Stimulated activated CD4-positive, alpha-beta T cell treated with anti-CD3 and anti-CD28 coated beads, TNF-alpha, amount 100 ng/mL, for 4 hours (primary cell): ENCODE data around the gene ZNF366.

Experiments used
- DNase-seq, 3 experiments: peaks; one replicate each; pipeline ENCODE4 v3.0.0-alpha.2; 2020; ENCODE audit warnings: low read depth in 3 of 3

The ZNF366 gene

DNA sequence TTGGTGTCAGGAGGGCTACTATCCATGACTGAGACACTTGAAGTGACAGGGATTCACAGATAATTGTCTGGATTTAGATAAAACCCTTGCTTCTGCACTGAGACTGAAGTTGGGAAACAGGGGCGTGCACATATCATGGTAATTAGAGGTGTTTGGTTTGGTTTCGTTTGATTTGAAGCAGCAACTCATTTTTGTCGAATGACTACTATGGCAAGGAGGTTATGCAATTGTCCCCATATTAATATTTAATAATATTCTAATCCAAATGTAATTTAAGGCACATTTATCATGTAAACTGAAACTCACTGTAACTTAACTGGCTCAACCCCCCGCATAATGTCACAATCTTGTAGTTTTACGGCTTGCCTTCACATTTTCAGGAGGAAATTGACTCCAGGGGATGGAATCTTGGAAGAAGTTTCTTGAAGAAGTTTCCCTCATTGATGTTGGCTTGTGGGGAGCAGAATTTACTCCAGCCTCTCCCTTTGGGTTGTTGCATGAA lies 12.5 kb downstream of the ZNF366 start:
- DNase-seq = no peak

DNA sequence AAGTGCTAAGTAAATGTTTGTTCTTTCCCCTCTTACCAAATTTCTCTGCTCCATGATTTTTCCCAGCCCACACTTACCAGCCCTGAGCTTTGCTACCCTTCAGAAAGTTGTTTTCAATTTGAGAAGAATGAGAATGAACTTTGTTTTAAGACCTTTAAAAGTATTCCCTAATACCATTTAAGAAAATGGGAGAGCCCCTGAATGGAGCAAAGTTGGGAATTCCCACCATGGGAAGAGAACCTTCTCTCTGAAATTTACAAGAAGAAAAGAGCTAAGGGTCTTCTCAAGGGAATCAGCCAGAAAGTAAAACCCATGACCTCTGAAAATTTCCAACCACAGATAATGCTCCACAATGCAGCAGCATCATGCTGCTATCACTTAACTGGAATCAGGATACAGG lies 17.7 kb downstream of the ZNF366 start:
- no peak for DNase-seq

DNA sequence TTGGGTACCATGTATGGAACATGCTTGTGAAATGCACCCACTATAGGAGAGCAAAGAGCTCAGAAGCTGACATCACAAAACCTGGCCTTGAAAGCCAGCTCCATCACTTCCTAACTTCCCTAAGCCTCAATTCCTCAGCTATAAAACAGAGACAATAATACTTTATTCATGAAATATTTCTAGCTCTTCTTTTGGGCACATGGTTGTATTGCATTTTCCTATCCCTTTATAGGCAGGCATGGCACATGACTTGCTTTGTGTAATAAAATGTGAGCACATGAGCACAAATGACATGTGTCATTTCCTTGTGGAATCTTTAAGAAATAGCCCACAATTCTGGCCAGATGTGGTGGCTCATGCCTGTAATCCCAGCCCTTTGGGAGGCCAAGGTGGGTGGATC lies 18.5 kb downstream of the ZNF366 start:
- no peak for DNase-seq

DNA sequence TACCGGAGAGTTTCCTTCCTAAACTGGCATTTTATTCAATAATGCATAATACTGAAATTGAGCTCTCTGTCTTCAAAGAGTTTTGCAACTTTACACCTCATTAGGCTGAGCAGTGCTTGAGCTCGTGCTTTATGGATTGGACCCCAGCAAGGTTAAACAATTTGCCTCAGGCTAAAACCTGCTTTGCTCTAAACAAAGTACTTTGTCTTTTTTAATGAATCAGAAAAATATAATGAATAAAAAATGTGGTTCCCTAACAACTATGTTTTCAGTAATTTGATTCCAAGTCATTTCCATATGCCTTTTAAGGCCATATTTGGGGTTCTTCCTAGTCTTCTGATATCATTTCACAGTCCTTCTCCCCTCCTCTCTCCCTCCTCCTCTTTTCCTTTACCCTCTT lies 20.0 kb downstream of the ZNF366 start:
- DNase-seq = no peak

DNA sequence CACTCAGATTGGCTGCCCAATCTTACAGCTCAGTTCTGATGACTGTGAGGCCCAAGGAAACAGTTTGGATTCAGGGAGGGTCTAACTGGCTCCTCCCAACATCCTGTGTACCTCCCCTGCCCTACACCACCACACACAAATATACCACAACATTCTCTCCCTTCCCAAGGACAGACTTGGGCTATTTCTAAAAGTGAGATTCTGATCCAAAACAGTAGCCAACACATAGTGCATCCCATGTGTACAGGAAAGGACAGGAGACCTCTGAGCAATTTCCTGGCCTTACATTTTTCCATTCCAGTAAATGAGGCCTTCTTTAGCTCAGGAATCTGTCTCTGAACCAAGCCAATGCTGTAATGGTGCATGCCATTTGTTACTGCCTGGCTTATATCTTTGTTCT lies 20.8 kb downstream of the ZNF366 start:
- DNase-seq = no peak

DNA sequence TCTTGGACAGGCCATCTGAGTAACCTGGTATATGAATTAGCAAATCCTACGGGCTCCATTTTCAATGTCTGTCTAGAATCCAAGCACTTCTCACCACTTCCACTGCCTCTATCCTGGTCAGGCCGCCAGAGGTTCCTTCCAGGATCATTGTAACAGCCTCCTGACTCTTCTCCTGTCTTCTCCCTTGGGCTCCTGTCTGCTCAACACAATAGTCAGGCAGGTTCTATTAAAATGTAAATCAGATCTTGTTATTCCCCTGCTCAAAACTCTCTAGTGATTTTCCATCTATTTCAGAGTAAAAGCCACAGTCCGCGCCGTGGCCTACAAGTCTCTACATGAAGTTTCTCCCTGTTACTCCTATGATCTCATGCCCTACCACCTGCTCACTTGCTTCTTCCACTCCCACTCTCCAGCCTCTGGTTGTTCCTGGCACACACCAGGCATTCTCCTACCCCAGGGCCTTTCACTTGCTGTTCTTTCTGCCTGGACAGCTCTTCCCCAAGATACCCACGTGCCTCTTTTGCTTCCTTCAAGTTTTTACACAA lies 21.7 kb downstream of the ZNF366 start:
- DNase-seq = no peak

DNA sequence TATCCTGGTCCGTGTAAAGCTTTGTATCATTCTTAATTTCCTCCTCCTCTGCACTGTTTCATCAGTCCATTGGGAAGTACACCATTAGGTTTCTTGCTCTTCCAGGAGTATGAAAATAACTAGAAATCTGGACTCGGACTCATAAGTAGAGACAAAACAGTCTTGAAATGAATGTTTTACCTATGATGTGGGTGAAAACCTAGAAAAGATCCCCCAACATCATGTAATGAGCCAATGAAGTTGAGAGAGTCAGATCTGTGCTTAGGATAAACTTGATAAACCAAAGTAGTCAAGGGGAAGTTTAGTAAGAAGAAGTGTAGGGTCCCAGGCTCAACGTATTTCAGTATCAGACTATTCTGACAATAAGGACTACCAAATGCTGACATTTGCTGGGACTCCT lies 25.2 kb downstream of the ZNF366 start:
- no peak for DNase-seq

DNA sequence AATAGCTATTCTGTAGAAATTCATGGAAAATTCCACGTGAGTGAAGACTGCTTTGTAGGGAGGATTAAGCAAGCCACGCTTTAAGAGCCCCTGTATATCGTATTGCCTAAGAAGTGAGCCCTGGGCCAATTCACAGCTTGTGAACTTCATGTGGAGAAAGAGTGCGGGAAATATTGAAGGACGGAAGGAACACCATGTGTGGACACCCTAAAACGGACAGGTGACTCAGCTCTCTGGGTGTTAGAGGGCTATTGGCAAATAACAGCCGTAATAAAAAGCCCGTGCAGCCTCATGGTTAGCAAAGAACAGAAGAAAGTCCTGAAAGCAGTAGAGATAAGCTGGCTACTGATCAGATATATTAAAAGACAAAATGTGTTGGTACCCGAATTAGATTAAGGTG lies 26.4 kb downstream of the ZNF366 start:
- DNase-seq = no peak

DNA sequence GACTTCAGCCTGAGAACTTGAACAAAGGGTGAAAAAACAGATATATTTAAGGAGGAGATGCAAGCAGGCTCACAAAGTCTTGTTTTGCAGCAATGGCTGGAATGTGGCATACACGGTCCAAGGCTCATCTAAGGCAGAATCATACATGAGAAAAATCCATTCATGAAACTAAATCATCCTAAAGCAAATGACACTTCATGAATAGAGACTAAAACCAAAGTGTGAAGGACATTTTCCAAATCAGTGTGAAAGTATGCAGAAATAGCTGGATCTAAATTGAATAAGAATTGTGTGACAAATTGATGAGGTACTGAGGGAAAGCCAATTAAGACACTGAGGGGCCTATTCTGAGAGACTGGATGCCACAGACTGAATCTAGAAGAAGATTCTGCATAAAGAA lies 27.3 kb downstream of the ZNF366 start:
- DNase-seq = no peak

DNA sequence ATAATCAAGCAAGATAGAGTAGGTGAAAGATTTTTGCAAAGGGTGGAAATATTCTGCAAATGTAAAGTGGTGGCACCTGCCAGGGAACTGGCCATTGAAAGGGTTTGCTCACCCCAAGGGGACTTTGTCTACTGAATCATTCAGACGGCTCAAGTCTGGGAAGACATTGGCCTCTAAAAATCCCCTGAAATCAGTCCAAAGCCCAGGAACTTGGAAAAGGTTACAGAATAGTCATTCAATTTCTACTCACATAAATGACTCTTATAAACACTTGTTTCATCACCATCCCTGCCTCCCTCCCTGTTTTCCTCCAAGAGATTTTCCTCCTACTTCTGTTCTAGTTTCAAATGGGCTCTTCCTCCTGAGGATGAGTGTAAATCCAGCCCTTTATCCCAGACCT lies 28.5 kb downstream of the ZNF366 start:
- DNase-seq = no peak

DNA sequence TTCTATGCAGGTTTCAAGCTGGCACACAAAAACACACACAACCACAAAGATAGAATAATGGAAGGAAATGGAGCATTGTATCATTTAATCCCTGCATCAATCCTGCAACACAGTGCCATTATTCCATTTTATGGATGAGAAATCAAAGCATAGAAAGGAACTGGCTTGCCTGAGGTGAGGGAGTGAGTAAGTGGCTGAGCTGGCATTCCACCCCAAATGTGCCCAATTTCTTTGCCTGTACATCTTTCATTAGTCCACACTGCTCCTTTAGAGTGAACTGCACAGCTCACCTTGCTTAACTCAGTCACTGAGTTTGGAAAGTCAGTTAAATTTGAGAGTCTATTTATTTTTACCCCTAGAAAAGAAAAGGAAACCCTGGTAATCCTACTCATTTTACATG lies 28.9 kb downstream of the ZNF366 start:
- DNase-seq = no peak

DNA sequence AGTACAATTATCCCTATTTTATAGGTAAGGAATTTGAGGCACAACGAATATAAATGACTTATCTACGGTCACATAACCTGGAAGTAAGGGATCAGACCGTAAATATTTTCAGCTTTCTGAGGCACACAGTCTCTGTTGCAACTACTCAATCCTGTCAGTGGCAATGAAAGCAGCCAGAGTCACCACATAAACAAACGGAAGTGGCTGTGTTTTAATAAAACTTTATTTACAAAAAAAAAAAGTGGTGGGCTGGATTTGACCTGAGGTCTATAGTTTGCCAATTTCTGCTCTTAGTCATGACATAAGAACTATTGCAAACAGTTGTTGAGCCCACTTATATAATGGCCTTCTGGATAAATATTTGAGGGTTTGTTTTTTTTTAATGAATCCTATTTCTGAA lies 29.6 kb downstream of the ZNF366 start:
- no peak for DNase-seq

DNA sequence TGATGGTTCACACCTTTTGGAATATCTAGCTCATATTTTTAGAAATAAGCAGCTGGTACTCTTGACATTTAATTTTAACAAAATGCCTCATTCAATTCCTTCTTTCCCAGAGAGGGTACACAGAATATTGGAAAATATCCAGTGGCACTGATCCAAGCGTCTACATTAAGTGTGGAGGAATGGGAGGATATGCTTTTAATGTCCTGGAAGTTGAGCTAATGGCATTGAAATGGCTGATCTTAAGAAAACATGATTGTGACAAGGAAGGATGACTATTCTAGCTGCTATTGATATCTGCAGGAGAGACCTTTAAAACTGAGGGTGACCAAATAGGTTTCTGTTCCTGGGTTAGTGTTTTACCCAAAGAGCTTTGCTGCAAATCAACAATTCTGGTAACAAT lies 30.0 kb downstream of the ZNF366 start:
- no peak for DNase-seq

DNA sequence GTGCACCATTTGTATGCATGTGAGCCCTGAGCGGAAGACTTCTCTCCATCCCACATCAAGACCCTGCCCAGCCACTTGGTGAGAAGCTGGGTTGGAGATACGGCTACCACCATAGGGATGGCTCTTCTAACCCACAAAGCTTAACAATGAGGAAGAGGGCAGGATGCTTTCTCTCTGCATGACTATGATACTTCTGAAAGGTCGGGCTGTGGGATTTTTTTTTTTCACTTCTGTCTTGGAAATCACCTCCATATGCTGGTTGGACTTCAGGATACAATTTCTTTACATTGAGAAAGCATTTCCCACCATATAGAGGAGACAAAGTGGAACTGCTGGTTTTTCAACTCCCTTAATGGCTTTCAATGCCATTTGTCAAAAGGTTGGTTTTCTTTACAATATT lies 30.5 kb downstream of the ZNF366 start:
- DNase-seq = no peak

DNA sequence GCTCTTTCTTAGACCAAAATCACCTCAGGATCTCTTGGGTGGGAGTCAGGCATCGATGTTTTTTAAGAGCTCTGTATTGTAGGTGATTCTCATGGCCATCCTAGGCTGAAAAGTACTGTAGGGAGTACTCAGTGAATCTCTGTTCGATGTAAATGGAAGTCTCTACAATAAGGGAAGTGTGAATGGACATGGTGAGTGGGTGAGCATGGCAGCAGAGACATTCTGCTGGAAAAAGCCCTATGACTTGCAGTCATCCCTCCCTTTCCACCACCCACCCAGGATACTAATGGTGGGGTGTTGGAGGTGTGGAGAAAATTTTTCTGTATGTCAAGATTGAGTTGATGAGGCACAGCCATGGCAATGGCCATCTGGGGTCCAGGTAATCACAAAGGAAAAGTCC lies 30.9 kb downstream of the ZNF366 start:
- DNase-seq = no peak

DNA sequence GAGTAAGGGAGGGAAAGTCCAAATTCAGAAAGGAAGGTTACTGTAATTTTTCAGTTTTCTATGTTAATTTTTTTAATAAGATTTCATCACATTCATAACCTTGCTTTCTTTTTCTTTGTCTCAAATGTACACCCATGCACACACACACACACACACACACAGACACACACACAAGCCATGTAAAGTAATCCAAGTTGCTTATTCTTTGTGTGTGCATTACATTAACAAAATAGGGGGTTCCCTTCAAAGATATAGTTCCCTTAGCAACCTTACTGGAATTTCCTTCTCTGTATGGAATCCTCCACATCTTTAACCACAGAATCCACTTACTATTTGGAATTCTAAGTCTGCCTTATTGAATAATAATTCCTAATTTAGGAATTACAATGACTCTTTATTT lies 32.7 kb downstream of the ZNF366 start:
- DNase-seq = no peak

DNA sequence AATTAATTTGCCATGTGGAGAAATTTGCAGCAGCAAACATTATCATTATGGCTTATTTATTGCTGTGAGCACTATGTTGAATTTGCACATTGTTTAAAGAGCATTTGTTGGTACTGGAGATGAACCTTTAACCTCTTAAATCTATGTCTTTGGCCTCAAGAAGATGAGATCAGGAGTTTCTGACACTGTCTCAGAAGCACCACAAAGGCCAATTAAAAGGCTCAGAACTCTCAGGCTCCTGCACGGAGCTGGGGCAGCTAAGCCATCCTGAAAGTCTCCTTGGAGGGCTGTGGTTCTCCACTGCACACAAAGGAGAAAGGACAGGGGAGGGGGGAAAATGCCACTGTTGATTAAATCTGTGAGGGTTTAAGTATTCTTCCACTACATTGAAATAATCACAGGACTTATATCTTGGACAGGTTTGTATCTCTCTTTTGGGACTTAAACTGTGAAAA lies 33.1 kb downstream of the ZNF366 start:
- no peak for DNase-seq

DNA sequence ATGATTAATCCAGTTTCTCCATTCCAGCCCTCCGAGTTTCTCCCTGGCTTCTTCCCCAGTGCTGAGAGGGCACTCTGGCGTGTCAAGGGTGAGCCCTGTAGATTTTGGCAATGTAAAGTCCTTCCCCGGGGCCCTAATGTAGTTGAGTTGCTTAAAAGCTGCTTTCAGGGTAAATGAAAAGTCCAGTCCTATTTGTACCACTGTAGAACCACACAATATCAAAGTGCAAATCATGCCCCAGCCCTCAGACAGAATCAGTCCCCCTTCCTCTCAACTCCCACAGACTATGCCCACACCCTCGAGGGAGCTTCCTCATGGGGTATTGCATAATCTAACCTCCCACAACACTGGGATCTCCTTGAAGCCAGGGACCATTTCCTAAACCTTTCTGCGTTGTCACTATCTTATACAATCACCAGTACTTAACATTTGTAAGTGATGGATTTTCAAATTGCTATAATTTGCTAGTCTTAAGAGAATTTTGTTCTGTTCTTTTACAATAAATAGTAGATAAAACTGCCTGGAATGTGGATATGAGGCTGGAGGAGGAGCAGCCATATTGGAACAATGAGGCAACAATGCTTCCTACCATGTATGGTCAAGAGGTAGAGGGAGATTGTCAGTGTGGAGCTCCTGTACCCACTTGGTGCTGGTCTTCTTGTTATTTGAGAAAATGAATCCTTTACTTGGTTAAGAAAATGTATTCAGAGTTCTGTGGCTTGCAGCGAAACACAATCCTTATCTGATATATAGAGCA lies 34.4 kb downstream of the ZNF366 start:
- DNase-seq = no peak

DNA sequence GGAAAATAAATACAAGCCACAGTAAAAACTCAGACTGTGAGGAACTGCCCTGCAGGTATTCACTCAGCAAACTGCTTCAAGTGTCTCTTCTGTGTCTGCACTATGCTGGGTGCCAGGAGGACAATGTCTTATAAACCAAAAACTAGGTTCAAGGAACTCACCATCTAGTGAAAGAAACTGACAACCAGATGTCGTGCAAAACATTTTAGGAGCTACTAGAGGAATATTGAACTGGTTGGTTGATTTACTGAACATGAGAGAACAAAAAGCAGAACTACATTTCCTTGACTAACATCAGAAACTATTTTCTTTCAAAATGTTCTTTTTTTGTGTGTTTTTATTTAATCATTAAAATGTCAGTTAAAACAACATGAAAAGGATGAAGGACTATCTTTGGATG lies 35.2 kb downstream of the ZNF366 start:
- no peak for DNase-seq

DNA sequence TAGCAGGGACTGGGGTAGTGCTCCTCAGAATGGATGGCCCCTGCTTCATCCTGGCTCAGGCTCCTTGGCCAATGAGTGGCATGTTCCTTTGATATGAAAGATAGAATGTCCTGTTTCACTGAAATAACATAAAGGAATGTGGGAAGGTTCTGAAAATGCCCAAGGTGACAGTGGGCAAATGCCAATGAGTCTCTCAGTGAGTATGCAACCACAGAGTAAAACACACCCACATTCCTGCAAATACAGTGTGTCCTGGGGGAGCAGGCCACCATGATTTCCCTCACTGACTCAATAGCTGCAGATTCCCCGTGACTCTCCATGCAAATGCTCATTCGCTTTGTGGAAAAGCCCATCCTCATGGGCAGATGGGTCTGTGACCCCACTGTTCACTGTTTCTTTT lies 36.4 kb downstream of the ZNF366 start:
- DNase-seq = no peak

DNA sequence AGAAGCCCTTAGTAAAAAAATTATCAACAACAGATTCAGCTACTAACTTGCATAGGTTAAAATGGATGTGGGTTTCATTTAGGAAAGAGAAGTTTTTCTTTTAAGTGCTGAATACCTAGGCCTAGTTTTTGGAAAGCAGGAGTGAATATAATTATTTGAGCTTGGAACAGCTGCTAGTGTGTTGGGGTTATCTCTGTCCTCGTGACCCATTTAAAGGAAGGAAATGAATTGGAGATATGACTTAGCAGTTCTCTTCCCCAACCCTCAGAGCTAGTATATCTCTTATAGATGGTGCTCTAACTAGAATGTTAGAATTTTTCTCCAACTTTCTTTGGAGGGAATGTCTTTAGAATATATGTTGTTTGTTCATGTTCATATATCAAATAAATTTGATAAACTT lies 38.6 kb downstream of the ZNF366 start:
- DNase-seq = no peak

DNA sequence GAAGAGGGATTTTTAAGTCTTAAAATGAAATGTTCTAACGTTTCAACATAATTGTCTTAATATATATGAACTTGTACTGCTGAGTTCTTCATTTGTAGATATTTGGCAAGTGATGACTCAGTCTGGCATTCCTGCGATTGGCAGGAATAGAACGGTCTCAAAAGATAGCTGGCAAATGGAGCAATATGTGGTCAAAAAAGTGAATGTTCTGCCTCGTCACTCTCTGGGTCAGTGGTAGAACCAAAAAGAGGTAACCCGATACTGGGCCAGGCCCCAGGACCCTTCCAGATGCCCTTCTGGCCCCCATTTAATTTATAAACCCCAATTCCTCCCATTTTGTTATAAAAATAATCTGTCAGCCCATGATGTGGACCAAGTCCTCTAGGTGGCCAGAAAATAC lies 39.2 kb downstream of the ZNF366 start:
- DNase-seq = no peak

DNA sequence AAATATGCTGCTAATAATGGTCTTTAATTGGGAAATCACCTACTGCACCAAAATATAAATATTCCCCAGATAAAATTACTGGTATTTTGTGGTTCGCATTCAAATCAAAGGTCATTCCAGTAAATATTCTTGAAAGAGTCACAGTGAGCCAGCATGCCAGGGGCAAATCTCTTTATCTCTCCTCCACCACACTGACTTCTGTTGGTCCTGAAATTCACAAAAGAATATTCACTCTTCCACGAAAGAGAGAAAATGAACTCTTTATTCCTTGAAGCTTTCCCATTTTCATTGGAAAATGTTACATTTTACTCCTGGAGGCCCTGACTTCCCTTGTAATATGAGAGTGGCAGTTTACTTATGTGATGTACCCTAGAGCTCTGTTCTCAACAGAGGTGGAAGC lies 39.7 kb downstream of the ZNF366 start:
- no peak for DNase-seq
